Measurements from ENCODE around the gene PRICKLE4. TPM values are rescaled to one million over a fixed set of nuclear protein-coding genes. Genes with fewer than 3 reads are reported as not detected.

PRICKLE4 gene
- total and polyA plus RNA-seq, 2 experiments from 2014 or later = 0.48 to 0.66 TPM

DNA sequence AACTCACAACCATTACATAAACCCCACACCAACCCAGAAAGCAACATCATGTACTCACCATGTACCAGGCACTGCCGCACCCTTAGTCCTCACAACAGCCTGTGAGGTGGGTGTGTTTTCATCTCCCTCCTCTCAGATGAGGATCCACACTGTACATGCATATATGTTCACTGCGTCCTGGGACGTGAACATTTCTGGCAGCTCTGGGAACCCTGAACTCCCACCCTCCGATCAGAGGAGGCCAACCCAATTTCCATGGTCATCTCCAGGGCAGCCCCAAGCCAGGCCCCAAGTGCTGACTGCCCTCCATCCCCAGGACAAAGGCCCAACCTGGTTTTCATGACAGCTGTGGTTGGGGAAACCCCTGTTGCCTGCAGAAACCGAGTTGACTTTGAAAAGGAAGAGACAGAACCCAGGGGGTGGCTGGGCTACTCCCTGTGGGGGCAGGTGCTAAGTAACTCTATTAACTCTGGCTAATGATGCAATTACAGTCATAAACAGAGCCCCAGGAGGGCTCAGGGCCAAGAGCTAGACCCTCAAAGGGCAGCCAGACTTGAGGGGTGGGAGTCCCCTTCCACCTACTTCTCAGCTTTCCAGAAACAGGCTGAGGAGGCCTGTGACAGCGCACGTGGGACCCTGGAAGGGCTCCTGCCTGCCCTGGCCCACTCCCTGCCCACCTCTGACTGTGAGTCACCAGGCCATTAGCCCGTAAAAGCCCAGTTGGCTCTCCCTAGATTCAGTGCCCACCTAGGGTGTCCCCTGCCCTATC, 47.8 kb upstream of the PRICKLE4 start (continued):
- no peak for TF ChIP-seq REST (IDR thresholded peaks at IDR 0.05; ENCODE audit: unreplicated experiment)
- no peak for TF ChIP-seq EZH2phosphoT487 (IDR thresholded peaks at IDR 0.05; ENCODE audit: unreplicated experiment)
- TF ChIP-seq NANOG (IDR thresholded peaks at IDR 0.05; ENCODE audit: borderline replicate concordance) = no peak
- TF ChIP-seq, protein P1, sequence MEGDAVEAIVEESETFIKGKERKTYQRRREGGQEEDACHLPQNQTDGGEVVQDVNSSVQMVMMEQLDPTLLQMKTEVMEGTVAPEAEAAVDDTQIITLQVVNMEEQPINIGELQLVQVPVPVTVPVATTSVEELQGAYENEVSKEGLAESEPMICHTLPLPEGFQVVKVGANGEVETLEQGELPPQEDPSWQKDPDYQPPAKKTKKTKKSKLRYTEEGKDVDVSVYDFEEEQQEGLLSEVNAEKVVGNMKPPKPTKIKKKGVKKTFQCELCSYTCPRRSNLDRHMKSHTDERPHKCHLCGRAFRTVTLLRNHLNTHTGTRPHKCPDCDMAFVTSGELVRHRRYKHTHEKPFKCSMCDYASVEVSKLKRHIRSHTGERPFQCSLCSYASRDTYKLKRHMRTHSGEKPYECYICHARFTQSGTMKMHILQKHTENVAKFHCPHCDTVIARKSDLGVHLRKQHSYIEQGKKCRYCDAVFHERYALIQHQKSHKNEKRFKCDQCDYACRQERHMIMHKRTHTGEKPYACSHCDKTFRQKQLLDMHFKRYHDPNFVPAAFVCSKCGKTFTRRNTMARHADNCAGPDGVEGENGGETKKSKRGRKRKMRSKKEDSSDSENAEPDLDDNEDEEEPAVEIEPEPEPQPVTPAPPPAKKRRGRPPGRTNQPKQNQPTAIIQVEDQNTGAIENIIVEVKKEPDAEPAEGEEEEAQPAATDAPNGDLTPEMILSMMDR (conservative IDR thresholded peaks at IDR 0.05; ENCODE audit: low read depth in 2 of 2) = no peak
- TF ChIP-seq STAT1 (IDR thresholded peaks at IDR 0.05; ENCODE audit: unreplicated experiment) = no peak
- TF ChIP-seq POLR2AphosphoS5 (IDR thresholded peaks at IDR 0.05; ENCODE audit: low read depth) = no peak
- TF ChIP-seq EZH2 (IDR thresholded peaks at IDR 0.05; ENCODE audit: low read depth, unreplicated experiment) = no peak

DNA sequence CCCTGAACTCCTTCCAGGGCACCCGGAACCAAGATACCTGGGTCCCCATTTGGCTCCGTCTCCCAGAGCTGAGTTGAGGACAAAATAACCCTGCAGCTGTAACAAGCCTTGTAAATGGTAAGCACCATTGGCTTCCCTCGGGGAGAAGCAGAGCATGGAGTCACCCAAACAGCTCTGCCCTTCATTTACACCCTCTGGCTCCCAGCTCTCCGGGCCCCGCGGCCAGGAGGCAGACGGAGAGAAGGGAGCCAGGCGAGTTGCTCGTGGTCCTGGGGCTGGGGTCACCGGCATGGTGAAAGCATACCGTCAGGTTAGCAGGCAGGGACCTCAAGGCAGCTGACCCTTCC, 47.2 kb upstream of the PRICKLE4 start:
- Histone ChIP-seq H3K4me1 (ENCODE audit: insufficient read depth) (peaks cover 32% of the 10 kb centered on the region), H3F3A (replicated peaks; ENCODE audit: low read depth) (peaks cover 14% of the 10 kb centered on the region), H4K20me1 (replicated peaks; ENCODE audit: insufficient read depth) (no peaks in the 10 kb centered on the region), H3K27me3 (ENCODE audit: insufficient read depth) (peaks cover 18% of the 10 kb centered on the region), H3K27ac (ENCODE audit: low read depth) (no peak overlapping the region), H3K79me2 (replicated peaks; ENCODE audit: insufficient read depth) (no peaks in the 10 kb centered on the region), H3K9me2 (ENCODE audit: insufficient read depth) (no peaks in the 10 kb centered on the region), H3K36me3 (ENCODE audit: insufficient read depth) (no peaks in the 10 kb centered on the region), H3K4me3 (peak overlapping the region; percentile 80), H3K4me2 (peak overlapping the region; percentile 95), H2AFZ (peak overlapping the region; percentile 96)
- peaks cover 21% of the 10 kb centered on the region for H3K27me3 Mint-ChIP-seq (ENCODE audit: insufficient read depth, low read depth, poor library complexity)
- peaks cover 51% of the 10 kb centered on the region for H3K4me1 Mint-ChIP-seq
- peak overlapping the region; percentile 86 for H3K4me3 Mint-ChIP-seq
- no peaks in the 10 kb centered on the region for H3K36me3 Mint-ChIP-seq (ENCODE audit: low read depth)
- ATAC-seq (no peak; the same call in 2 of the 3 replicates), DNase-seq (ENCODE audit: low spot score) (no peak)
- H3K9me3 Mint-ChIP-seq = no peaks in the 10 kb centered on the region
- no peak overlapping the region for H3K27ac Mint-ChIP-seq
- TF ChIP-seq ZNF114 (CRISPR knock-in tag; IDR thresholded peaks at IDR 0.05) (no peak), REST (IDR thresholded peaks at IDR 0.05; ENCODE audit: unreplicated experiment) (no peak), STAT1 (IDR thresholded peaks at IDR 0.05; ENCODE audit: unreplicated experiment) (no peak), EZH2phosphoT487 (IDR thresholded peaks at IDR 0.05; ENCODE audit: unreplicated experiment) (no peak), JUNB (IDR thresholded peaks at IDR 0.05; ENCODE audit: unreplicated experiment) (no peak)

Measured in GM23338 (cell line).